ENCODE data around the gene SFXN3. TPM values are rescaled to one million over a fixed set of nuclear protein-coding genes. Genes with fewer than 3 reads are reported as not detected.

Gene SFXN3
- total and polyA plus RNA-seq, 2 of the 13 experiments (the other 11 are each of a cell fraction or from before 2014, with no cell fraction given) = 16.8 to 71.5 TPM

- TF ChIP-seq ZBTB43 (CRISPR knock-in tag; conservative IDR thresholded peaks at IDR 0.05) = no peak
- TF ChIP-seq ZNF615 (CRISPR knock-in tag; IDR thresholded peaks at IDR 0.05; ENCODE audit: borderline replicate concordance) = no peak
- no peak for TF ChIP-seq RFX3 (CRISPR knock-in tag; IDR thresholded peaks at IDR 0.05)
- no peak for TF ChIP-seq SP140L (CRISPR knock-in tag; IDR thresholded peaks at IDR 0.05; ENCODE audit: borderline replicate concordance)
- no peak for TF ChIP-seq ZBTB2 (CRISPR knock-in tag; IDR thresholded peaks at IDR 0.05; ENCODE audit: low read depth)
- TF ChIP-seq HNF1B (CRISPR knock-in tag; IDR thresholded peaks at IDR 0.05) = peak; percentile 17; the same call in 1 of the 2 replicates
- TF ChIP-seq ZNF354B (CRISPR knock-in tag; IDR thresholded peaks at IDR 0.05) = no peak
- TF ChIP-seq ZNF367 (CRISPR knock-in tag; IDR thresholded peaks at IDR 0.05; ENCODE audit: borderline replicate concordance) = no peak
- TF ChIP-seq ZNF20 (CRISPR knock-in tag; IDR thresholded peaks at IDR 0.05) = no peak
- peak; percentile 58; the same call in 1 of the 2 replicates for TF ChIP-seq PHF21A (CRISPR knock-in tag; IDR thresholded peaks at IDR 0.05)
- peak; percentile 80 for TF ChIP-seq PATZ1 (CRISPR knock-in tag; IDR thresholded peaks at IDR 0.05)
- TF ChIP-seq CENPT (CRISPR knock-in tag; IDR thresholded peaks at IDR 0.05; ENCODE audit: low read depth) = no peak
- no peak for TF ChIP-seq ZNF501 (CRISPR knock-in tag; IDR thresholded peaks at IDR 0.05)
- no peak for TF ChIP-seq ZNF564 (CRISPR knock-in tag; IDR thresholded peaks at IDR 0.05)
- TF ChIP-seq ZNF75D (CRISPR knock-in tag; IDR thresholded peaks at IDR 0.05; ENCODE audit: borderline replicate concordance) = no peak
- TF ChIP-seq ZNF143 (CRISPR knock-in tag; IDR thresholded peaks at IDR 0.05) = no peak
- 0 out of 2 replicates have a peak, but pooled peaks have one; percentile 41 for TF ChIP-seq DR1 (CRISPR knock-in tag; IDR thresholded peaks at IDR 0.05)
- TF ChIP-seq ZFP36L2 (CRISPR knock-in tag; IDR thresholded peaks at IDR 0.05) = no peak
- TF ChIP-seq ZNF329 (CRISPR knock-in tag; IDR thresholded peaks at IDR 0.05; ENCODE audit: low read depth) = no peak
- peak; percentile 38; the same call in 1 of the 2 replicates for TF ChIP-seq STAG1 (CRISPR knock-in tag; IDR thresholded peaks at IDR 0.05)
- no peak for TF ChIP-seq MTA3 (CRISPR knock-in tag; IDR thresholded peaks at IDR 0.05)
- 0 out of 2 replicates have a peak, but pooled peaks have one; percentile 36 for TF ChIP-seq ZNF772 (CRISPR knock-in tag; IDR thresholded peaks at IDR 0.05)
- no peak for TF ChIP-seq SRSF9 (IDR thresholded peaks at IDR 0.05; ENCODE audit: borderline replicate concordance, insufficient read depth, low read depth, low read length, poor library complexity, severe bottlenecking)
- TF ChIP-seq SETDB1 (CRISPR knock-in tag; IDR thresholded peaks at IDR 0.05; ENCODE audit: borderline replicate concordance) = no peak
Observed at GRCh38 chr10:101011517-101012423, 19.3 kb upstream of the SFXN3 start (continued).
